Gastroesophageal sphincter (tissue), 4 donors: ENCODE results near the gene LRRC47. TPM values are rescaled to one million over a fixed set of nuclear protein-coding genes. Genes with fewer than 3 reads are reported as not detected.

Source experiments
- ATAC-seq: fragments of 150-250 bp; one replicate; pipeline ENCODE4 v1.9.1; 2016; ENCODE audit warnings: mild to moderate bottlenecking, moderate library complexity
- H3K27ac ChIP-seq, 4 donors: fragments of 200-600 bp; sonication (generic) in 3 of 4; 1 replicate in 3 of 4; 2 replicates in 1 of 4; pipeline ENCODE4 v1.5.1; 2016 to 2019
- H3K27me3 ChIP-seq: fragments of 200-600 bp; sonication (generic); one replicate; pipeline ENCODE4 v1.5.1; 2019
- H3K36me3 ChIP-seq, 2 donors: fragments of 200-600 bp; sonication (generic); one replicate each; pipeline ENCODE4 v1.5.1; 2019; ENCODE audit warnings: control low read depth in 1 of 2
- H3K4me1 ChIP-seq, 3 donors: fragments of 200-600 bp; sonication (generic); 1 replicate in 2 of 3; 2 replicates in 1 of 3; pipeline ENCODE4 v1.5.1; 2016 to 2019; ENCODE audit warnings: control low read depth in 2 of 3
- H3K4me3 ChIP-seq, 2 donors: fragments of 200-600 bp; sonication (generic); one replicate each; pipeline ENCODE4 v1.5.1; 2019; ENCODE audit warnings: mild to moderate bottlenecking in 1 of 2, moderate library complexity in 1 of 2
- H3K9me3 ChIP-seq, 3 donors: fragments of 200-600 bp; sonication (generic); one replicate each; pipeline ENCODE4 v1.5.1; 2017 to 2019; ENCODE audit warnings: control low read depth in 2 of 3
- CTCF ChIP-seq, 4 experiments: fragments of 200-600 bp in 2 of 4; fragments of 450-650 bp in 2 of 4; sonication (generic) in 1 of 4; IDR thresholded peaks; one replicate each; pipeline ENCODE4 v1.5.1; 2017 to 2019; ENCODE audit warnings: antibody characterized with exemption in 4 of 4, mild to moderate bottlenecking in 2 of 4, moderate library complexity in 2 of 4
- EP300 ChIP-seq: sonication (generic); formaldehyde crosslinking; IDR thresholded peaks from one replicate; pipeline ENCODE4 v1.6.1; 2017; ENCODE audit warnings: antibody characterized with exemption, mild to moderate bottlenecking
- POLR2A ChIP-seq, 2 donors: fragments of 450-650 bp; IDR thresholded peaks; one replicate each; pipeline ENCODE4 v1.6.1; 2017; ENCODE audit warnings: antibody characterized with exemption in 2 of 2, mild to moderate bottlenecking in 2 of 2, moderate library complexity in 1 of 2
- POLR2AphosphoS5 ChIP-seq: sonication (generic); formaldehyde crosslinking; IDR thresholded peaks from one replicate; pipeline ENCODE4 v1.6.1; 2017; ENCODE audit warnings: antibody characterized with exemption
- WGBS, 2 donors: methylation state at CpG; one replicate each; pipeline ENCODE4 v1.1.5; 2018; ENCODE audit warnings: low coverage in 1 of 2; 5-methylcytosine and 5-hydroxymethylcytosine counted together
- total RNA-seq, 4 donors: library from RNA; depleted of rRNA; stranded (reverse); fragments of >200 nt; gene quantifications; one replicate each; pipeline ENCODE4 v1.1.0, GENCODE V29; 2016

The LRRC47 gene
- total RNA-seq, 4 donors from 2014 or later: 36.5 to 47.9 (median 46.5) TPM

- no peak overlapping the region for H3K27ac ChIP-seq
- H3K4me1 ChIP-seq: peaks cover 0 to 15% (median 0%) of the 10 kb centered on the region in 3 donors
- ATAC-seq: no peak
- no peak for TF ChIP-seq POLR2AphosphoS5
- no peak for TF ChIP-seq EP300
- no peak for TF ChIP-seq CTCF (IDR thresholded peaks at IDR 0.05)
- no peak for TF ChIP-seq POLR2A (IDR thresholded peaks at IDR 0.05)
- no CpG with 5 or more reads among the region's 16 CpGs for WGBS, 2 donors
- H3K36me3 ChIP-seq: peaks cover 0 to 56% of the 10 kb centered on the region in 2 donors
- H3K9me3 ChIP-seq: no peaks in the 10 kb centered on the region
- H3K27me3 ChIP-seq: peaks cover 41% of the 10 kb centered on the region
- H3K4me3 ChIP-seq: no peak overlapping the region
Measured at GRCh38 chr1:3734602-3735001, 61.7 kb downstream of the LRRC47 start.

- TF ChIP-seq EP300: no peak
- TF ChIP-seq CTCF (IDR thresholded peaks at IDR 0.05): no peak
- TF ChIP-seq POLR2A (IDR thresholded peaks at IDR 0.05): no peak
- TF ChIP-seq POLR2AphosphoS5: no peak
- Histone ChIP-seq H3K9me3 (no peaks in the 10 kb centered on the region), H3K36me3 (peaks cover 0 to 50% of the 10 kb centered on the region in 2 donors), H3K27ac (no peak overlapping the region), H3K4me1 (peaks cover 0 to 15% (median 0%) of the 10 kb centered on the region in 3 donors), H3K27me3 (peaks cover 47% of the 10 kb centered on the region), H3K4me3 (no peak overlapping the region)
- ATAC-seq: no peak
- 40 to 55% methylated on average over 1 to 2 of the region's 17 CpGs for WGBS, 2 donors
Measured at GRCh38 chr1:3733883-3734589, 62.3 kb downstream of the LRRC47 start.

GRCh38 chr1:3733094-3733882 lies 63.0 kb downstream of the LRRC47 start:
- peaks cover 54% of the 10 kb centered on the region for H3K27me3 ChIP-seq
- no peak overlapping the region for H3K4me3 ChIP-seq
- peaks cover 0 to 15% (median 0%) of the 10 kb centered on the region in 3 donors for H3K4me1 ChIP-seq
- no peak for ATAC-seq
- H3K9me3 ChIP-seq: no peaks in the 10 kb centered on the region
- H3K27ac ChIP-seq: no peak overlapping the region
- H3K36me3 ChIP-seq: peaks cover 0 to 42% of the 10 kb centered on the region in 2 donors
- WGBS, 2 donors: 75 to 82% methylated on average over 8 to 9 of the region's 29 CpGs
- no peak for TF ChIP-seq POLR2AphosphoS5
- no peak for TF ChIP-seq CTCF (IDR thresholded peaks at IDR 0.05)
- TF ChIP-seq POLR2A (IDR thresholded peaks at IDR 0.05): no peak
- no peak for TF ChIP-seq EP300

GRCh38 chr1:3732434-3733093 lies 63.7 kb downstream of the LRRC47 start:
- peaks cover 0 to 15% (median 0%) of the 10 kb centered on the region in 3 donors for H3K4me1 ChIP-seq
- peaks cover 0 to 35% of the 10 kb centered on the region in 2 donors for H3K36me3 ChIP-seq
- no peak overlapping the region for H3K27ac ChIP-seq
- ATAC-seq: no peak
- no peak overlapping the region for H3K4me3 ChIP-seq
- WGBS, 2 donors: no CpG with 5 or more reads among the region's 37 CpGs
- TF ChIP-seq POLR2A (IDR thresholded peaks at IDR 0.05): no peak
- no peak for TF ChIP-seq POLR2AphosphoS5
- no peak for TF ChIP-seq EP300
- no peak for TF ChIP-seq CTCF (IDR thresholded peaks at IDR 0.05)
- no peaks in the 10 kb centered on the region for H3K9me3 ChIP-seq
- peaks cover 61% of the 10 kb centered on the region for H3K27me3 ChIP-seq
